HG02981 (cell line): ENCODE results near the gene HNF4A.

ENCODE experiments used
- ATAC-seq: cut with Tn5 transposase; IDR thresholded peaks from one replicate; pipeline ENCODE4 v1.9.1; 2021; ENCODE audit warnings: mild to moderate bottlenecking, moderate library complexity; ENCODE audit not compliant: unreplicated experiment

The HNF4A gene

GRCh38 chr20:44423480-44423879, 68.0 kb downstream of the HNF4A start:
- no peak for ATAC-seq

DNA sequence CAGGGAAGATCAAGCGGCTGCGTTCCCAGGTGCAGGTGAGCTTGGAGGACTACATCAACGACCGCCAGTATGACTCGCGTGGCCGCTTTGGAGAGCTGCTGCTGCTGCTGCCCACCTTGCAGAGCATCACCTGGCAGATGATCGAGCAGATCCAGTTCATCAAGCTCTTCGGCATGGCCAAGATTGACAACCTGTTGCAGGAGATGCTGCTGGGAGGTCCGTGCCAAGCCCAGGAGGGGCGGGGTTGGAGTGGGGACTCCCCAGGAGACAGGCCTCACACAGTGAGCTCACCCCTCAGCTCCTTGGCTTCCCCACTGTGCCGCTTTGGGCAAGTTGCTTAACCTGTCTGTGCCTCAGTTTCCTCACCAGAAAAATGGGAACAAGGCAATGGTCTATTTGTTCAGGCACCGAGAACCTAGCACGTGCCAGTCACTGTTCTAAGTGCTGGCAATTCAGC, 68.6 kb downstream of the HNF4A start:
- ATAC-seq: no peak

DNA sequence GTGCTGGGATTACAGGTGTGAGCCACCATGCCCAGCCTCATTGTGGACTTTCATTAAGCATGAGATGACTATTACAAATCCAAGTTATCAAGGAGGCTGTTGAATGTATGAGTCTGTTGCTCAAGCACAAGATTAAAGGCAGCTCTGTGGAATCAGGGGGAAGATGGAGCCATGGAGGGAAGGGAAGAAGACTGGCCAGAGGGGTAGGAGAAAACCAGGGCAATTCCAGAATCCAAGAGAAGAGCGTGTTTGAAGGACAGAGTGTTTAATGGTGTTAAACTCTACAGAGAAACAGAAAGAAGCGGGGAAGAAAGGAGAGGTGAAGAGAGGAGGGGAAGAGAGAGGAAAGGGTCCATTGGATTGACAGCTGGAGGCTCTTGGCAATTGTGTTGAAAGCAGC, 70.4 kb downstream of the HNF4A start:
- no peak for ATAC-seq

GRCh38 chr20:44426879-44427790, 71.6 kb downstream of the HNF4A start:
- ATAC-seq: no peak

DNA sequence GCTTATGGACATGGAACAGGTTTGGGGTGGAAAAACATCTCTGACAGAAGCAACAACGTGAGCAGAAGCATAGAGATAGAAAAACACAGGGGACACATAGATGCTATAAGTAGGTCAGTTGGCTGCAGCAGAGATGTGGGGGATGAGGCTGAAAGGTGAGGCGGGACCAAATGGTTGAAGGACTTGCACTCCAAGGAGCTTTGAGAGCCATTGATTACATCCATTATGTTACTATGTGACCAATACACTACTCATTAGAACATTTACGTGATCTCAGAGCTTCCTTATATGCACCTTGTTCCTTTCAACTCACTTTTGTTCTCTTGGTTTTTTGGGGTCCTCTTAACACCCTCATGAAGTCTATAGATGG, 72.3 kb downstream of the HNF4A start:
- no peak for ATAC-seq

- ATAC-seq: no peak
Observed at GRCh38 chr20:44428174-44429016, 72.9 kb downstream of the HNF4A start.

DNA sequence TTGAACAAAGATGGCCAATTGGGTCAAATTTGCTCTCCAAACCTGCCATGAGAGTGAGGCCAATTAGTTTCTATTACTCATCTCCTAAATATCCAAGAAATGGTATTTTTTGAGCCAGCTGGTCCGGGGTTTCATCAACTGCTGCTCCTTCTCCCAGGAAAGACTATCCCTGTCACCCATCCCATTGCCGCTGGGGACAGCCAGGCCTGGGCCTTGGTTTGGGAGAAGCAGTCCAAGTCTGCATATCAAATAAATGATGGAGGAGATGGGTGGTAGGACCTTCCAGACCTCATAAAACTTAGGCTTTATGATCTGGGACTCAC, 73.5 kb downstream of the HNF4A start:
- ATAC-seq: no peak

DNA sequence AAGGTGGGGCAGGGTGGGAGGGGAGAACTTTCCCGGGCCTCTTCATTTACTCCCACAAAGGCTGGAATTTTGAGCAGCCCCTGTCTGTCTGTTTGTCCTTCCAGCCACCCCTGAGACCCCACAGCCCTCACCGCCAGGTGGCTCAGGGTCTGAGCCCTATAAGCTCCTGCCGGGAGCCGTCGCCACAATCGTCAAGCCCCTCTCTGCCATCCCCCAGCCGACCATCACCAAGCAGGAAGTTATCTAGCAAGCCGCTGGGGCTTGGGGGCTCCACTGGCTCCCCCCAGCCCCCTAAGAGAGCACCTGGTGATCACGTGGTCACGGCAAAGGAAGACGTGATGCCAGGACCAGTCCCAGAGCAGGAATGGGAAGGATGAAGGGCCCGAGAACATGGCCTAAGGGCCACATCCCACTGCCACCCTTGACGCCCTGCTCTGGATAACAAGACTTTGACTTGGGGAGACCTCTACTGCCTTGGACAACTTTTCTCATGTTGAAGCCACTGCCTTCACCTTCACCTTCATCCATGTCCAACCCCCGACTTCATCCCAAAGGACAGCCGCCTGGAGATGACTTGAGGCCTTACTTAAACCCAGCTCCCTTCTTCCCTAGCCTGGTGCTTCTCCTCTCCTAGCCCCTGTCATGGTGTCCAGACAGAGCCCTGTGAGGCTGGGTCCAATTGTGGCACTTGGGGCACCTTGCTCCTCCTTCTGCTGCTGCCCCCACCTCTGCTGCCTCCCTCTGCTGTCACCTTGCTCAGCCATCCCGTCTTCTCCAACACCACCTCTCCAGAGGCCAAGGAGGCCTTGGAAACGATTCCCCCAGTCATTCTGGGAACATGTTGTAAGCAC, 74.1 kb downstream of the HNF4A start:
- no peak for ATAC-seq

DNA sequence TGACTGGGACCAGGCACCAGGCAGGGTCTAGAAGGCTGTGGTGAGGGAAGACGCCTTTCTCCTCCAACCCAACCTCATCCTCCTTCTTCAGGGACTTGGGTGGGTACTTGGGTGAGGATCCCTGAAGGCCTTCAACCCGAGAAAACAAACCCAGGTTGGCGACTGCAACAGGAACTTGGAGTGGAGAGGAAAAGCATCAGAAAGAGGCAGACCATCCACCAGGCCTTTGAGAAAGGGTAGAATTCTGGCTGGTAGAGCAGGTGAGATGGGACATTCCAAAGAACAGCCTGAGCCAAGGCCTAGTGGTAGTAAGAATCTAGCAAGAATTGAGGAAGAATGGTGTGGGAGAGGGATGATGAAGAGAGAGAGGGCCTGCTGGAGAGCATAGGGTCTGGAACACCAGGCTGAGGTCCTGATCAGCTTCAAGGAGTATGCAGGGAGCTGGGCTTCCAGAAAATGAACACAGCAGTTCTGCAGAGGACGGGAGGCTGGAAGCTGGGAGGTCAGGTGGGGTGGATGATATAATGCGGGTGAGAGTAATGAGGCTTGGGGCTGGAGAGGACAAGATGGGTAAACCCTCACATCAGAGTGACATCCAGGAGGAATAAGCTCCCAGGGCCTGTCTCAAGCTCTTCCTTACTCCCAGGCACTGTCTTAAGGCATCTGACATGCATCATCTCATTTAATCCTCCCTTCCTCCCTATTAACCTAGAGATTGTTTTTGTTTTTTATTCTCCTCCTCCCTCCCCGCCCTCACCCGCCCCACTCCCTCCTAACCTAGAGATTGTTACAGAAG, 75.0 kb downstream of the HNF4A start:
- no peak for ATAC-seq

DNA sequence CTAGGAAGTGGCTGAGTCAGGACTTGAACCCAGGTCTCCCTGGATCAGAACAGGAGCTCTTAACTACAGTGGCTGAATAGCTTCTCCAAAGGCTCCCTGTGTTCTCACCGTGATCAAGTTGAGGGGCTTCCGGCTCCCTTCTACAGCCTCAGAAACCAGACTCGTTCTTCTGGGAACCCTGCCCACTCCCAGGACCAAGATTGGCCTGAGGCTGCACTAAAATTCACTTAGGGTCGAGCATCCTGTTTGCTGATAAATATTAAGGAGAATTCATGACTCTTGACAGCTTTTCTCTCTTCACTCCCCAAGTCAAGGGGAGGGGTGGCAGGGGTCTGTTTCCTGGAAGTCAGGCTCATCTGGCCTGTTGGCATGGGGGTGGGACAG, 75.6 kb downstream of the HNF4A start:
- no peak for ATAC-seq

GRCh38 chr20:44431502-44432234, 76.2 kb downstream of the HNF4A start:
- ATAC-seq: no peak

GRCh38 chr20:44432618-44433577, 77.4 kb downstream of the HNF4A start:
- ATAC-seq: no peak

GRCh38 chr20:44433751-44434538, 78.4 kb downstream of the HNF4A start:
- ATAC-seq: no peak

DNA sequence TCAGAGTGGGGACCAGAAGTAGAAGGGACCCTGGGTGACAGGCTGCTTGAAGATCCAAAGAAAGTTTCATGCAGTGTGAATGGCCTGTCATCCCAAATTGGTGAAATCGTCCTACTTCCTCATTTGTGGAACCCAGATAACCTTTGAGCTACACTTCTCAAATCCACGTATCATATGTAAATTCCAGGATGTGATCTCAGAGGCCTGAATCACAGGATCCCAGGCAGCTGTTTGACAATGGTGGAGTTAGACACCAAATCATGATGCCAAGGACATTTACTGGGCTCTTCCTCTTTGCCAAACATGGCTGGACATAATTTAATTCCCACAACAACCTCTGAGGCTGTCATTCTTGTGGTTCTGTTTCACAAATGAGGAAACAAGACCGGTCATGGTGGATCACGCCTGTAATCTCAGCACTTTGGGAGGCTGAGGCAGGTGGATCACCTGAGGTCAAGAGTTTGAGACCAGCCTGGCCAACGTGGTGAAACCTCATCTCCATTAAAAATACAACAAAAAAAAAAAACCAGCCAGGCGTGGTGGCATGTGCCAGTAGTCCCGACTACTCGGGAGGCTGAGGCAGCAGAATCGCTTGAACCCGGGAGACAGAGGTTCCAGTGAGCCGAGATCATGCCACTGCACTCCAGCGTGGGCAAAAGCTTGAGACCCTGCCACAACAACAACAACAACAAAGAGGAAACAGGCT, 80.3 kb downstream of the HNF4A start:
- ATAC-seq: no peak

DNA sequence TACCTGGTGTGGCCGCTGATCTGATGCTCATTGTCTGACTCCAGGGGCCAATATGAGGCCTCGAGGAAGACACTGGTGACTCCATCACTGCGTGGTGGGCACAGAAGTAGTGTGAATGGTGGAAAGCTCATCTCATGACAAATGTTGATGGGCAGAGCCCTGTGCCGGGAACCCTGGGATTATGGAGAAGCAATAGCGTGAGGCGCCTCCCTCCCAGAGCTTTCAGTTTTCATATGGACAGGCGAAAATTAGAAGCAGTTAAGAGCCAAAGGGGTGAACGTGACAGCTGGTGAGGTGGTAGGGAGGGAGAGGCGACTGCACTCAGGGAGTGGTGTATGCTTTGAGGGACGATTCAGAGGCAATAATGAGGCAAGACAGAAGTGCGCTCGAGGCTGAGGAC, 80.9 kb downstream of the HNF4A start:
- ATAC-seq: no peak

DNA sequence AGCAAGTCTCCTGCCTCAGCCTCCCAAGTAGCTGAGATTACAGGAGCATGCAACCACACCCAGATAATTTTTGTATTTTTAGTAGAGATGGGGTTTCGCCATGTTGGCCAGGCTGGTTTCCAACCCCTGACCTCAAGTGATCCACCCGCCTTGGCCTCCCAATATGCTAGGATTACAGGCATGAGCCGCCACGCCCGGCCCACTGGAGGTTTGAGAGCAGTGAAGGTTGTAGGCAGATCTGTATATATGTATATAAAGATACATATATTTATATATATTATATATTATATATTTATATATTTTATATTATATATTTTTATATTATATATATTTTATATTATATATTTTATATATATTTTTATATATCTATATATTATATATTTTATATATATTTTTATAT, 82.0 kb downstream of the HNF4A start:
- ATAC-seq: no peak

- no peak for ATAC-seq
Observed at GRCh38 chr20:44438782-44439181, 83.3 kb downstream of the HNF4A start.
